Coronary artery (tissue), 2 donors: Measurements from ENCODE around the gene TIAM2.

Experiments
- DNase-seq: peaks from one replicate; pipeline ENCODE4 v3.0.0-alpha.2; 2017; ENCODE audit warnings: low spot score
- H3K27ac ChIP-seq, 2 donors: fragments of 200-600 bp; sonication (generic); one replicate each; pipeline ENCODE4 v1.5.1; 2016 to 2019
- H3K4me3 ChIP-seq: fragments of 200-600 bp; sonication (generic); 2 replicates; pipeline ENCODE4 v1.5.1; 2016; ENCODE audit warnings: mild to moderate bottlenecking, moderate library complexity
- CTCF ChIP-seq: fragments of 200-600 bp; sonication (generic); IDR thresholded peaks from one replicate; pipeline ENCODE4 v1.5.1; 2019; ENCODE audit warnings: antibody characterized with exemption

Gene TIAM2

GRCh38 chr6:155170519-155170918 is 175.4 kb downstream of the TIAM2 start:
- Histone ChIP-seq H3K27ac (peak overlapping the region in 1 of 2 donors; percentile 52), H3K4me3 (no peak overlapping the region)
- no peak for TF ChIP-seq CTCF
- DNase-seq: no peak

- TF ChIP-seq CTCF: no peak
These were observed 176.1 kb downstream of the TIAM2 start for GRCh38 chr6:155171109-155171746.

GRCh38 chr6:155171747-155172449 is 176.8 kb downstream of the TIAM2 start:
- Histone ChIP-seq H3K4me3 (no peak overlapping the region), H3K27ac (peak overlapping the region in 1 of 2 donors; percentile 52)
- no peak for TF ChIP-seq CTCF
- no peak for DNase-seq

More at GRCh38 chr6:155171109-155171746, 176.1 kb downstream of the TIAM2 start:
- DNase-seq: peak; percentile 89
- Histone ChIP-seq H3K4me3 (peak overlapping the region; percentile 18), H3K27ac (peak overlapping the region in 1 of 2 donors; percentile 52)

GRCh38 chr6:155173488-155173887 is 178.4 kb downstream of the TIAM2 start:
- H3K4me3 ChIP-seq: no peak overlapping the region
- DNase-seq: no peak
- no peak overlapping the region for H3K27ac ChIP-seq
- TF ChIP-seq CTCF: no peak

GRCh38 chr6:155174576-155175211 is 179.6 kb downstream of the TIAM2 start:
- H3K4me3 ChIP-seq: no peak overlapping the region
- peak overlapping the region in 1 of 2 donors; percentile 21 for H3K27ac ChIP-seq
- peak; percentile 38 for TF ChIP-seq CTCF
- no peak for DNase-seq

- Histone ChIP-seq H3K27ac (no peak overlapping the region), H3K4me3 (no peak overlapping the region)
- DNase-seq: no peak
- TF ChIP-seq CTCF: peak; percentile 40
These were observed 182.3 kb downstream of the TIAM2 start for GRCh38 chr6:155177363-155177961.
